T-helper 9 cell (primary cell): ENCODE data around the gene KCNB1.
A peak's percentile ranks its signal among the peaks of the same experiment; 100 is the strongest.

ENCODE experiments used
- DNase-seq: peaks from one replicate; pipeline ENCODE4 v3.0.0-alpha.2; 2020
- total RNA-seq, 2 donors: gene quantifications; one replicate each; lab custom pipeline; 2026; lab: John Stamatoyannopoulos, UW

The KCNB1 gene
- total RNA-seq: 0 to 0.07 reads per million in 2 donors

- DNase-seq: peak; percentile 17
These were observed at the start of gene KCNB1 for GRCh38 chr20:49482621-49483017. Gene KCNB1 (minus strand): TSS chr20:49482668. CDS start chr20:49482480, 188 bp downstream.

DNA sequence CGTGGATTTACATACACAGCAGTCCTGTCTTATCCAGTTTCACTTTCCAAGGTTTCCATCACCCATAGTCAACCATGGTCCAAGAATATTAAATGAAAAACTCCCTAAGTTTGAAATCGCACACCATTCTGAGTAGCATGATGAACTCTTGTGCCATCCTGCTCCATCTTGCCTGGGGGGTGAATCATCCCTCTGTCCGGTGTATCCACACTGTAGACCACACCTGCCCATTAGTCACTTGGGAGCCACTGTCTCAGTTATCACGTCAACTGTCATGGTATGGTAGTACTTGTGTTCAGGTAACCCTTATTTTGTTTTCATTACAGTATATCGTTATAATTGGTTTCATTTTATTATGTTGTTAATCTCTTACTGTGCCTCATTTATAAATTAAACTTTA lies 47.0 kb upstream of the KCNB1 start:
- DNase-seq: no peak

DNA sequence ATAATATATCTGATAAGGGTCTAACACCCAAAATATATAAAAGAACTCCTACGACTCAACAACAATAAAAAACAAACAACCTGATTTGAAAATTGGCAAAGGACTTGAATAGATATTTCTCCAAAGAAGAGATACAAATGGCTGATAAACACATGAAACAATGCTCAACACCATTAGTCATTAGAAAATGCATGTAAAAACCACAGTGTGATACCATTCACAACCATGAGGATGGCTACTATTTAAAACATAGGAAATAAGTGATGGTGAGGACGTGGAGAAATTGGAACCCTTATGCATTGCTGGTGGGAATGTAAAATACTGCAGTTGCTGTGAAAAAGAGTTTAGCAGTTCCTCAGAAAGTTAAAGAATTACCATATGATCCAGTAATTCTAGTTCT lies 44.1 kb upstream of the KCNB1 start:
- DNase-seq: no peak

GRCh38 chr20:49526056-49526455 lies 43.6 kb upstream of the KCNB1 start:
- no peak for DNase-seq

GRCh38 chr20:49523767-49524360 lies 41.4 kb upstream of the KCNB1 start:
- no peak for DNase-seq

- DNase-seq: no peak
These were observed 38.9 kb upstream of the KCNB1 start for GRCh38 chr20:49521356-49521755.

DNA sequence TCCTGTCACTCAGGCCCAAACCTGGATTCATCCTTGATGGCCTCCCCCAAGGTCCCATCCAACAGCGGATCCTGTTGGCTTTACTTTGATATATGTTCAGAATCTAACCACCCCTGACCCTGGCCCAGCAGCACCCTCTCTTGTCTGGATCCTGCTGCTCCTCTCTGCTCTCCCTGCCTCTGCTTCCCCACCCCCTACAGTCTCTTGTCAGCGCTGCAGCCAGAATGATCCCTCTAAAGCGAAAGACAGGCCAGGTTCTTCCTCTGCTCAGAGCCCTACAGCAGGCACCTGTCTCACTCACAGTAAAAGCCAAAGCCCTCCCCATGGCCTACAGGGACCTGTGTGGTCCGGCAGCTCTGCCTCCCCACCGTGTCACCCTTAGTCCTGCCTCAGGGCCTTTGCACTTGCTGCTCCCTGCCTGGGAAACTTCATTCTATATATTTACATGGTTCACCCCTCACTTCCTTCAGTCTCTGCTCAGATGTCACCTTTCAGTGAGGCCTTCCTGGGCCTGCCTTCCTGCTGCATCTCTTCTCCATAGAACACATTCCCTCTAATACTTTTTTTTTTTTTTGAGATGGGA lies 37.4 kb upstream of the KCNB1 start:
- no peak for DNase-seq

DNA sequence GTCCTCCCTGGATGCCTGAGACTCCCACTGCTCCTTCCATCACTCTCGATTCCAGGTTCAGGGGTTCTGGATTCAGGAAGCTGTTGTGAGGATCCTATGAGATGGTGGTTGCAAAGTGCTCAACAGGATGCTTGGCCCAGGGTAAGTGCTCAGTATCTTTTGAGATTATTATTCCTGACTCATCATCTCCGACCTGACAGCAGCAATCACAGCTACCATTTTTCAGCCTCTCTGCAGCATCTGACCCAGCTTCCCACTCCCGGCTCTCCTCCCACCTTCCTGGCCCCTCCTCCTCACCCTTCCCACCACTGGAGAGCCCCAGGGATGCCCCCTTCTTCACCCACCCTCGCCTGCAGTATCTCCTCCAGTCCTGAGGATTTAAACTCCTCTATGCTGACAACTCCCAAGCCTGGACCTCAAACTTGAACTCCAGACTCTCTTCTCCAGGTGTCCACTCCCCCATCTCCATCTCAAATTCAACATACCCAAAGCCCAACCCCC lies 36.8 kb upstream of the KCNB1 start:
- no peak for DNase-seq

GRCh38 chr20:49518576-49518975 lies 36.1 kb upstream of the KCNB1 start:
- DNase-seq: no peak

DNA sequence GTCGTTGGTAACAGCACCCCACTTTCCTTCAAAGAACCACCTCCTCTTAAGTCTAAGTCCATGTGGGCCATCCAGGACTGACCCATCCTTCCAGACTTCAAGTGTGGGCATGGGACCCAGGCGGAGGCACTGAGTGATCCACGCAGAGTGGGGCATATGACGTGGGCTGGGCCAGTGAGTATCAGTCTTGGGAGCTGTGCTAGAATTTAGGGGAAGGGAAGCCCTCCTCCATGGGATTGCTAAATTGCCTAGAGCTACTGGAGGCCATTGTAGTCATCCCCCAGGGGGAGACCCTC lies 35.3 kb upstream of the KCNB1 start:
- DNase-seq: no peak

- no peak for DNase-seq
These were observed 34.7 kb upstream of the KCNB1 start for GRCh38 chr20:49516916-49517804.

- DNase-seq: no peak
These were observed 33.1 kb upstream of the KCNB1 start for GRCh38 chr20:49515586-49515985.

- no peak for DNase-seq
These were observed 31.0 kb upstream of the KCNB1 start for GRCh38 chr20:49513517-49513916.

- no peak for DNase-seq
These were observed 30.5 kb upstream of the KCNB1 start for GRCh38 chr20:49513009-49513408.

- DNase-seq: no peak
These were observed 29.5 kb upstream of the KCNB1 start for GRCh38 chr20:49511788-49512525.

DNA sequence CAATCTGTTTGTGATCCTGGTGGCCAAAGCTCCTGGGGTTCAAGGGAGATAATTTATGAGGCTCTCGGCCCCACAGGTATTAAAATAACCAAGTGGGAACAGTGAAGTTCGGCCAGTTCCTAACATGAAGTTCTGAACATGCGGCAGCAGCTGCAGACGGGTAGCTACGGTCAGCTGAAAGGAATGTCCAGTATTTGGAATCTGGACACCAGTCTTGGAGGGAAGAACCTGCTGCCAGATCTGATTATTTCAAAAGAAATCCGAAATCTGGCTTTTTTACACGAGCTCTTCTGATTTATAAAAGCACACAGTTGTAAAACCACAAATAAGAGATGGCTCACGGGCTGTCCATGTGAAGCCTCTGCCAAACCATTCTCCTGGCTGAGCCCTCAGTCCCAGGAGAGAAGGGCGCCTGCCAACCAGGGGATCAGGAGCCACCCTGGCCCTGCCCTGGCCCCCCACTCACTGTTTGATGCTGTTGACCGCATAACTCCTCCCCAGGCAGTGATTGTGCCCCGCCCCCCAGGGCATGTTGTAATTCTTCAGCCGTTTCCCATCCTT lies 28.2 kb upstream of the KCNB1 start:
- no peak for DNase-seq

DNA sequence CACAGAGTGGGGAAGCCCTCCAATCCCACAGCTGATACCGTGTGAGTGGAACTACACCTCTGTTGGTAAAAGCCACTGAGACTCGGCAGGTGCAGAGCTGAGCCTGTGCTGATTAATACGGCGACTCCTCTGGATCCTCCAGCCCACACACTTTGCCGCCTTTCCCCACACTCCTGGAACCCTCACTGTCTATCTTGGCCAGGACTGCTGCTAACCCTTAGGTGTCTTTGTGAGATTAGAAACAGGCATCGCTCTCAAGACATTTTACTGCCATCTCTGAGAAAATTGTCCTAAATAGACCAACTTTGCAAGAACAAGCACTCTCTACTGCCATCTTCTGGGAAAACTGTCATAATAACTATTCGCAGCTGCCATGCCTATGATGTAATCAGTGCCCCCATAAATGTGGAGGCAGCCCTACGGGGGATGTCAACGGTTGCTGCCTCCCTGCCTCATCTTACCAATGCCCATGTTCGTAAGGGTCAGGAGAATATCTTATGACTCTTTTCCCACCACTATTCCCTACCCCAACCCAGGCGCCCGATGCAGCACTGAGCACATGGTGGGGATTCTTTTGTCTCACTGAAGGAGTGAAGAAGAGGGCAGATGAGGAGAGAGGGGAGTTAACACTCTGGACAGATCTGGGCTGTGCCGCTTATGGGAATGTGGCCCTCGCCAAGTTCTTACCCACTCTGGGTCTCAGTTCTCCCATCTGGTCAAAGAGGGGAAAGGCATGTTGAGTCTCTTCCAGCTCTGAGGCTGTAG lies 26.1 kb upstream of the KCNB1 start:
- no peak for DNase-seq

DNA sequence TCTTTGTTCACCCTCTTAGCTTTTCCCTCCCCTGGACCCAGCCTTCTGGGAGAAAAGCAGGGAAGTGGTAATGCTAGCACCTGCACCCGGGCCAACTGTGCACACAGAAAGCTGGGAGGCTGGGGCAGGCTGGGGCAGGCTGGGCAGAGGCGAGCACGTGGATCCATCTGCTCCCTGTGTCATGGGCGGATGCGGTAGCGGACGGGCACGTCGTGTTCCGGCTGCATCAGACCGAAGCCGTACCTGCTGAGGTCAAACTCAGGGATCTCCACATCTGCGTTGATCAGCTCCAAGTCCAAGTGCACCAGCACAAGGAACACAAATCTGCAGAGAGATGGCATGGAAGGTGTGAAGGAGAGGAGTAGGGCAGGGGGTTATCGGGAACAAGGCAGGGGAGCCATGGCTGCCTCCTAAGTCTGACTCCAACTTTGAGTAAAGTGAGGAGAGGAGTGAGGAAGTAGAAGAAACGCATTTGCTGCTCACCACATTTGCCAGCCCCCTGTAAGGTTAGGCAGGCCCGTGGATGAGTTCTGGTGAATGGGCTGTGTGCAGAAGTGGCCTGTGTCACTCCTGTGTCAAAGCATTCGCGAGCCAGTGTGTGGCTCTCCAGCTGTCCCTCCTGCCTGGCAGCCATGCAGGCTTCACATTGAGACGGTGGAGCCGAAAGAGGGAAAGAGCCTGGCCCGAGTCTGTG lies 25.4 kb upstream of the KCNB1 start:
- DNase-seq: no peak

GRCh38 chr20:49505518-49505917 lies 23.1 kb upstream of the KCNB1 start:
- no peak for DNase-seq

GRCh38 chr20:49503176-49503575 lies 20.7 kb upstream of the KCNB1 start:
- DNase-seq: no peak

- no peak for DNase-seq
These were observed 19.4 kb upstream of the KCNB1 start for GRCh38 chr20:49501917-49502316.

- DNase-seq: no peak
These were observed 14.9 kb upstream of the KCNB1 start for GRCh38 chr20:49497398-49497669.
